Measurements from ENCODE around the gene XPO5.

- TF ChIP-seq CTCF (IDR thresholded peaks at IDR 0.05), result no peak
- no peak for TF ChIP-seq POLR2A (IDR thresholded peaks at IDR 0.05)
Observed at GRCh38 chr6:43572015-43572414, 3.8 kb downstream of the XPO5 start.
